GM12801 (cell line): Measurements from ENCODE around the gene DPP6.

Experiments used
- CTCF ChIP-seq: IDR thresholded peaks from one replicate; pipeline ENCODE4 v1.5.1; 2011; ENCODE audit warnings: control low read depth; ENCODE audit not compliant: insufficient read length; ENCODE audit errors: extremely low read depth

DPP6 gene

DNA sequence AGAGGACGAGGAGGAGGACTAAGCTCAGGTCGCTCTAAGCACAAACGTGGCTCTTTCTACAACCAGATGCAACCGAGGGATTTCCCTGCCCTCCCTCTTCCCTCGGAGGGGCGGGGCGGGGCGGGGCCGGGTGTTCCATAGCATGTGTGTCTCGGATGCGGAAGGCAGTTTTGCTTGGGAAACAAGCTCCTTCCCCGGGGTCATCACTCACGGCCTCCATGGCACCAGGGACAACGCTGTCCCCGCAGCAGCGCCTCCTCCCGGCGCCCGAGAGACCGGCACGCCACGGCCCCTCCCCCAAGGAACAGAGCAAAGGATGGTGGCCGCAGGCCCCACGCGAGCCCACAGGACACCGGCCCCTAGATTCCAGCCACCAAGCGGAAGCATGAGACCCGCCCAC is 840.3 kb downstream of the DPP6 start:
- TF ChIP-seq CTCF, result no peak

GRCh38 chr7:154896076-154896475 is 843.9 kb downstream of the DPP6 start:
- no peak for TF ChIP-seq CTCF

DNA sequence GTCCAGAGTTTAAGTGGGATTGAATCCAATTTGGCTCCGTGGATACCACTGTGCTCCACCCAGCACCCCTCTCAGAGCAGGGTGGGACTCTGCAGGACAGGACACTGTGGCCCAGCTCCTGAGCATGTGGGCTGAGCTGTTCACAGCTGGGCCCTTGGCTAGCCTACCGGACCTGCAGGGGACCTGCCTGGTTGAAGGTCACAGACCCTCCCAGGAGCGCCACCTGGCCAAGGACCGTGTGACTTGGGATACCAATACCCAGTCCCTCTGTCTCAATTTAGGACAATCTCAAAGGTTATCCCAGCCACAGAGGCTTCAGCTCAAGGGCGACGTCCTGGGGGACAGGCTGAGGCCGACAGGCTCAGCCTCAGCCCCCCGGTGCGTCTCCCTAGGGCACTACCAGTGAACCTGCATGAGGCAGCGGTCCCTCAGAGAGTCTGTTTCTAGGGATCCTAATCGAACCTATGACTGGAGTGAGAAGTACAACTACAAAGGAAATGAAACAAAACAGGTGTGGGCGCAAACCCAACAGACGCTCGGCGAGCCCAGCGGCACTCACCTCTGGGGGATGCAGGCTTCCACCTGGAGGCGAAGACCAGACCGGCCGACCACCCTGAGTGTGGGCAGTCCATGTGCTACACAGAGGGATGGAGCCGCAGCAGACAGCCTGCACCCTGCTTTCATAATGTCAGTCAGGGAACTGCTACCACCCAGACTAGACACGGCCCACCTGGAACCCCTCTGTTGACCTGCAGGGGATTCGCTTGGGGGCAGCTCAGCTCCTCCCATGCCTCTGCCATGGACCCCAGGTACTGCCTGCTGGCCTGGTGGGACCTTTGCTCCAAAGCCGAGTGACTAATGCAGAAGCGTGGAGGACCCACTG is 847.0 kb downstream of the DPP6 start:
- no peak for TF ChIP-seq CTCF

DNA sequence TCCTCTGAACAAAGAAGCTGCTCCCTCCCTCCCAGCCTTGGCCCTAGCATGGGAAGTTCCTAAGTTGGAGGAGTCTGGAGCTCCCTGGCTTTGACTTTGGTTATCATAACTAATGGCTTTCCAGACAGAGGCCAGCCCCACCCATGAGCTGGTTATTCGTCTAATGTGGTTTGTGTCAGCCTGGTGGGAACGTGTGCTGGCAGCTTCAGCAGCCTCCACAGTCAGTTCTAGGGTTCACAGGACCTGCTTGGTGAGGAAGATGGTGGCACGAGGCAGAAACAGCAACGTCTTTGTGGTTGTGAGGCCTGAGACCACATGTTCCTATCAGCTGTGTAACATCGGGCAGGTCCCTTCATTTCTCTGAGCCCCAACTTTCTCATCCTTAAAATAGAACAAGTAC is 847.7 kb downstream of the DPP6 start:
- no peak for TF ChIP-seq CTCF

GRCh38 chr7:154902600-154903082 is 850.4 kb downstream of the DPP6 start:
- no peak for TF ChIP-seq CTCF

- no peak for TF ChIP-seq CTCF
These were observed 851.0 kb downstream of the DPP6 start for GRCh38 chr7:154903083-154903731.

- TF ChIP-seq CTCF, result no peak
These were observed 852.9 kb downstream of the DPP6 start for GRCh38 chr7:154905146-154905545.
